Mesenchymal stem cell (in vitro differentiated cells and primary cell): ENCODE results near the gene SLC6A18.
"Not testable (repeated sequence)": the region's sequence is repeated elsewhere in the genome, so short reads cannot be mapped to it uniquely, and the experiment has no call there.

ENCODE experiments used
- DNase-seq: peaks from one replicate; pipeline ENCODE4 v3.0.0-alpha.2; 2013
- H2AFZ ChIP-seq: one replicate; pipeline ENCODE4 v1.6.1; 2013; ENCODE audit warnings: low read depth, mild to moderate bottlenecking, control low read depth, inconsistent platforms, low read length, moderate library complexity
- H2AK5ac ChIP-seq: 2 replicates; pipeline ENCODE4 v1.6.1; 2013; ENCODE audit warnings: low read length, moderate library complexity, mild to moderate bottlenecking, inconsistent platforms; ENCODE audit not compliant: severe bottlenecking
- H2BK120ac ChIP-seq: one replicate; pipeline ENCODE4 v1.6.1; 2013; ENCODE audit warnings: low read depth, mild to moderate bottlenecking, inconsistent platforms, low read length, moderate library complexity
- H2BK12ac ChIP-seq, 2 experiments: one replicate each; pipeline ENCODE4 v1.6.1; 2013; ENCODE audit warnings: inconsistent platforms in 2 of 2, low read length in 2 of 2, mild to moderate bottlenecking in 2 of 2, moderate library complexity in 2 of 2, control low read depth in 1 of 2
- H2BK15ac ChIP-seq: one replicate; pipeline ENCODE4 v1.6.1; 2013; ENCODE audit warnings: mild to moderate bottlenecking, low read depth, inconsistent platforms; ENCODE audit not compliant: poor library complexity, severe bottlenecking
- H2BK5ac ChIP-seq: 2 replicates; pipeline ENCODE4 v1.6.1; 2013; ENCODE audit warnings: low read depth, mild to moderate bottlenecking, low read length, control low read depth, inconsistent platforms; ENCODE audit not compliant: poor library complexity, severe bottlenecking
- H3K14ac ChIP-seq, 2 experiments: one replicate each; pipeline ENCODE4 v1.6.1; 2013; ENCODE audit warnings: inconsistent platforms in 2 of 2, low read length in 2 of 2, control low read depth in 1 of 2, mild to moderate bottlenecking in 1 of 2, moderate library complexity in 1 of 2
- H3K18ac ChIP-seq, 2 experiments: one replicate each; pipeline ENCODE4 v1.6.1; 2013; ENCODE audit warnings: inconsistent platforms in 2 of 2, low read length in 2 of 2, control low read depth in 1 of 2, low read depth in 1 of 2, mild to moderate bottlenecking in 1 of 2
- H3K23ac ChIP-seq, 2 experiments: one replicate each; pipeline ENCODE4 v1.6.1; 2013; ENCODE audit warnings: inconsistent platforms in 2 of 2, low read length in 2 of 2, mild to moderate bottlenecking in 2 of 2, moderate library complexity in 2 of 2, control low read depth in 1 of 2
- H3K27ac ChIP-seq: 2 replicates; pipeline ENCODE4 v1.5.1; 2013; ENCODE audit warnings: mild to moderate bottlenecking, moderate library complexity, low read length, control low read depth, inconsistent platforms; ENCODE audit not compliant: poor library complexity, severe bottlenecking
- H3K27me3 ChIP-seq, 2 experiments: 2 replicates each; pipeline versions ENCODE4 v1.6.1 to v1.7.0; 2013; ENCODE audit warnings: low read length in 2 of 2, mild to moderate bottlenecking in 2 of 2, moderate library complexity in 2 of 2, control low read depth in 1 of 2, inconsistent platforms in 1 of 2; ENCODE audit not compliant: control insufficient read depth in 1 of 2, insufficient read depth in 1 of 2
- H3K36me3 ChIP-seq, 2 experiments: 2 replicates each; pipeline versions ENCODE4 v1.6.1 to v1.7.0; 2013; ENCODE audit warnings: low read length in 2 of 2, control low read depth in 1 of 2, inconsistent platforms in 1 of 2, low read depth in 1 of 2, mild to moderate bottlenecking in 1 of 2; ENCODE audit not compliant: insufficient read depth in 2 of 2, control insufficient read depth in 1 of 2
- H3K4ac ChIP-seq, 2 experiments: one replicate each; pipeline ENCODE4 v1.6.1; 2013; ENCODE audit warnings: inconsistent platforms in 2 of 2, low read length in 2 of 2, mild to moderate bottlenecking in 2 of 2, moderate library complexity in 2 of 2, control low read depth in 1 of 2, low read depth in 1 of 2
- H3K4me1 ChIP-seq: 2 replicates; pipeline ENCODE4 v1.6.1; 2013; ENCODE audit warnings: low read depth, low read length, control low read depth; ENCODE audit not compliant: control insufficient read depth, insufficient read depth
- H3K4me2 ChIP-seq: 2 replicates; pipeline ENCODE4 v1.6.1; 2013; ENCODE audit warnings: low read length, mild to moderate bottlenecking, inconsistent platforms; ENCODE audit not compliant: poor library complexity, severe bottlenecking
- H3K4me3 ChIP-seq, 2 experiments: 2 replicates each; pipeline versions ENCODE4 v1.5.1 to v1.7.0; 2013; ENCODE audit warnings: low read length in 2 of 2, mild to moderate bottlenecking in 2 of 2, control low read depth in 1 of 2, low read depth in 1 of 2; ENCODE audit not compliant: insufficient read depth in 1 of 2
- H3K79me1 ChIP-seq: replicated peaks from 2 replicates; pipeline ENCODE4 v1.6.1; 2013; ENCODE audit warnings: mild to moderate bottlenecking, control low read depth, low read length, inconsistent platforms; ENCODE audit not compliant: poor library complexity, severe bottlenecking
- H3K9ac ChIP-seq: 2 replicates; pipeline ENCODE4 v1.7.0; 2013; ENCODE audit warnings: mild to moderate bottlenecking, low read length, moderate library complexity
- H3K9me3 ChIP-seq: 2 replicates; pipeline ENCODE4 v1.7.0; 2013; ENCODE audit warnings: mild to moderate bottlenecking, low read length; ENCODE audit not compliant: control insufficient read depth
- H4K8ac ChIP-seq: one replicate; pipeline ENCODE4 v1.6.1; 2013; ENCODE audit warnings: inconsistent platforms, mild to moderate bottlenecking, low read length, moderate library complexity
- H4K91ac ChIP-seq: one replicate; pipeline ENCODE4 v1.6.1; 2013; ENCODE audit warnings: mild to moderate bottlenecking, low read length, inconsistent platforms
- WGBS: methylation state at CpG from one replicate; pipeline ENCODE4 v1.1.7; 2013; ENCODE audit warnings: mixed read lengths; 5-methylcytosine and 5-hydroxymethylcytosine counted together

The SLC6A18 gene

DNA sequence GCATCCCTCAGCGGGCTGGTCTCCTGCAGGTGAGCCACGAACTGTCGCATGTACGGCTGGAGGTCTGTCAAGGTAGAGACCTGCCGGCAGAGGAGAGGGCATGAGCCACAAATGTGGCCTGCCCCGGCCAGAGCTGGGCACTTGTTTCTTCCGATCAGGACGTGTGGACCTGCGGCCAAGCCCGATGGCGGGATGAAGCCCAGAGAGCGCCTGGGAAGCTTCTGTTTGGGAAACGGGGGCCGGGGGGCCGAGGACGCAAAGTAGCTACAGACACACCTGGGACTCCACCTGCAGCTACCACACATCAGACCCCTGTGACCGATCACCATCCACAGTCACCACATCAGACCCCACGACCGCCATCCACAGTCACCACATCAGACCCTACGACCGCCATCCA, 47.0 kb downstream of the SLC6A18 start:
- no peak overlapping the region for H2BK15ac ChIP-seq
- H3K9me3 ChIP-seq = no peaks in the 10 kb centered on the region
- peaks cover 0 to 2% of the 10 kb centered on the region in 2 experiments for H3K27me3 ChIP-seq
- no peak overlapping the region for H2AFZ ChIP-seq
- 95% methylated on average over 10 of the region's 21 CpGs for WGBS
- no peak overlapping the region for H4K8ac ChIP-seq
- no peak overlapping the region for H2BK12ac ChIP-seq
- H3K27ac ChIP-seq = no peak overlapping the region
- no peak for DNase-seq
- no peak overlapping the region for H3K4me3 ChIP-seq
- H3K23ac ChIP-seq = no peak overlapping the region
- H2BK120ac ChIP-seq = no peak overlapping the region
- H3K79me1 ChIP-seq = no peaks in the 10 kb centered on the region
- H3K18ac ChIP-seq = no peak overlapping the region
- H3K14ac ChIP-seq = no peak overlapping the region
- H3K4me1 ChIP-seq = no peaks in the 10 kb centered on the region
- no peak overlapping the region for H3K4ac ChIP-seq
- H2BK5ac ChIP-seq = no peak overlapping the region
- no peak overlapping the region for H4K91ac ChIP-seq
- no peaks in the 10 kb centered on the region for H3K36me3 ChIP-seq
- H2AK5ac ChIP-seq = no peak overlapping the region
- no peak overlapping the region for H3K9ac ChIP-seq
- H3K4me2 ChIP-seq = no peak overlapping the region

DNA sequence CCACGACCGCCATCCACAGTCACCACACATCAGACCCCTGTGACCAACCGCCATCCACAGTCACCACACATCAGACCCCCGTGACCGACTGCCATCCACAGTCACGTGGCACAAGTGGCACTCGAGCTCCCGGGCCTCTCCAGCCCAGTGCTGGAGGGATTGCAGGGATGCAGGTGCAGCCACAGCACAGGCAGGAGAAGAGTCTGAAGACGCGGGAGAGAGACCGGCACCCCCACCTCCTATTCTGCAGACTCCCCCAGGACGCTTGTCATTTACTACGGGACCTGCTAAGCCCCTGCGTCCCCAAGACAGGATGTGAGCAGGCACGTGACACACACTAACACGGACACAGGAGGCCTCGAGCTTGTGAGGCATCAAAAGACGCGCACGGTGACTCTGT, 48.6 kb downstream of the SLC6A18 start:
- no peak overlapping the region for H4K91ac ChIP-seq
- peaks cover 4% of the 10 kb centered on the region for H3K9me3 ChIP-seq
- no peak overlapping the region for H2AK5ac ChIP-seq
- no peak overlapping the region for H3K27ac ChIP-seq
- no peak overlapping the region for H3K23ac ChIP-seq
- H3K9ac ChIP-seq = no peak overlapping the region
- no peak overlapping the region for H2BK120ac ChIP-seq
- H2BK5ac ChIP-seq = no peak overlapping the region
- no peak for DNase-seq
- no peaks in the 10 kb centered on the region for H3K36me3 ChIP-seq
- H3K4ac ChIP-seq = no peak overlapping the region
- H3K14ac ChIP-seq = no peak overlapping the region
- no peak overlapping the region for H3K4me2 ChIP-seq
- no peak overlapping the region for H3K4me3 ChIP-seq
- H2BK12ac ChIP-seq = no peak overlapping the region
- no peaks in the 10 kb centered on the region for H3K4me1 ChIP-seq
- H4K8ac ChIP-seq = no peak overlapping the region
- H2AFZ ChIP-seq = no peak overlapping the region
- H3K79me1 ChIP-seq = no peaks in the 10 kb centered on the region
- no peak overlapping the region for H2BK15ac ChIP-seq
- 91% methylated on average over 17 of the region's 20 CpGs for WGBS
- no peak overlapping the region for H3K18ac ChIP-seq
- no peaks in the 10 kb centered on the region for H3K27me3 ChIP-seq

DNA sequence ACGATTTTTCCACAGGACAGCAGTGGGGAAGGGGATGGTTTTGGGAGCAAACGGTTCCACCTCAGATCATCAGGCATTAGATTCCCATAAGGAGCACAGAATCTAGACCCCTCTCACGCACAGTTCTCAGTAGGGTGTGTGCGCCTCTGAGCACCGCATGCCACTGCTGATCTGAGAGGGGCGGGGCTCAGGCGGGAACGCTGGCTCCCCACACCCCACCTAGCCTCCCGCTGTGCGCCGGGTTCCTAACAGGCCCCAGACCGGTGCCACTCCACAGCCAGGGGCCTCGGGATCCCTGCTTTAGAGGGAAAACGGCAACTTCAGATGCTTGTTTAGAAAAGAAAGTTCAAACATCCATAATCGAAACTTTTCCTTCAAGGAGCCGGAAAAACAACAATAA, 49.3 kb downstream of the SLC6A18 start:
- no peak overlapping the region for H3K4me2 ChIP-seq
- no peak overlapping the region for H3K9ac ChIP-seq
- no peaks in the 10 kb centered on the region for H3K4me1 ChIP-seq
- H3K27ac ChIP-seq = no peak overlapping the region
- H3K23ac ChIP-seq = no peak overlapping the region
- no peak overlapping the region for H4K91ac ChIP-seq
- H3K4me3 ChIP-seq = no peak overlapping the region
- H3K4ac ChIP-seq = no peak overlapping the region
- no peak overlapping the region for H2BK15ac ChIP-seq
- H2BK5ac ChIP-seq = no peak overlapping the region
- no peaks in the 10 kb centered on the region for H3K36me3 ChIP-seq
- no peak overlapping the region for H2BK120ac ChIP-seq
- H2BK12ac ChIP-seq = no peak overlapping the region
- H3K79me1 ChIP-seq = no peaks in the 10 kb centered on the region
- no peak overlapping the region for H2AFZ ChIP-seq
- no peaks in the 10 kb centered on the region for H3K27me3 ChIP-seq
- no peak overlapping the region for H3K18ac ChIP-seq
- no peak overlapping the region for H4K8ac ChIP-seq
- peaks cover 4% of the 10 kb centered on the region for H3K9me3 ChIP-seq
- no peak overlapping the region for H2AK5ac ChIP-seq
- H3K14ac ChIP-seq = no peak overlapping the region
- no peak for DNase-seq
- 89% methylated on average over 16 of the region's 16 CpGs for WGBS

DNA sequence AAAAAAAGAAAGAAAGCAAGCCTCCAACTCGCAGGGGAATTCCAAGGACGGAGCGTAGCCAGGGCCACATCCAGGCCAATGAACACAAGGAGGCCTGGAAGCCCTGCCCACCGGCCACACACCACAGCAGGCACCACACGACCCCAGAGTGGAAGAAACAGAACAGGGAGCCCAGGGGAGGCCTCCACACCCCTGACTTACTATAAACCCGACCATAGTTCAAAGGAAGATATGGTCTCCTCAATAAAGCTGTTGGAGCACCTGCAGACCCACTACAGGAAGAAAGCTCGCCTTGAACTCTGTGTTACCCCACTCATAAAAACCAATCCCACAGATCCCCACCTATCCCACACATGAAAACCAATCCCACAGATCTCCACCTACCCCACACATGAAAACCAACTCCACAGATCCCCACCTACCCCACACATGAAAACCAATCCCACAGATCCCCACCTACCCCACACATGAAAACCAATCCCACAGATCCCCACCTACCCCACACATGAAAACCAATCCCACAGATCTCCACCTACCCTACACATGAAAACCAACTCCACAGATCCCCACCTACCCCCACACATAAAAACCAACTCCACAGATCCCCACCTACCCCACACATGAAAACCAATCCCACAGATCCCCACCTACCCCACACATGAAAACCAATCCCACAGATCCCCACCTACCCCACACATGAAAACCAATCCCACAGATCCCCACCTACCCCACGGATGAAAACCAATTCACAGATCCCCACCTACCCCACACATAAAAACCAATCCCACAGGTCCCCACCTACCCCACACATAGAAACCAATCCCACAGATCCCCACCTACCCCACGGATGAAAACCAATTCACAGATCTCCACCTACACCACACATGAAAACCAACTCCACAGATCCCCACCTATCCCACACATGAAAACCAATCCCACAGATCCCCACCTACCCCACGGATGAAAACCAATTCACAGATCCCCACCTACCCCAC, 50.5 kb downstream of the SLC6A18 start:
- DNase-seq, H2BK120ac ChIP-seq, H4K91ac ChIP-seq, H3K27me3 ChIP-seq, H3K36me3 ChIP-seq, H2AFZ ChIP-seq, H2BK15ac ChIP-seq, H3K27ac ChIP-seq, H3K9me3 ChIP-seq, H3K4me1 ChIP-seq, H3K4ac ChIP-seq, H2BK5ac ChIP-seq, H3K4me3 ChIP-seq, H3K14ac ChIP-seq, H3K4me2 ChIP-seq, H3K79me1 ChIP-seq, H2AK5ac ChIP-seq, H4K8ac ChIP-seq, H3K18ac ChIP-seq, H3K23ac ChIP-seq, H2BK12ac ChIP-seq, H3K9ac ChIP-seq: not testable (repeated sequence)
- 76% methylated on average over 10 of the region's 10 CpGs for WGBS
